HL-60 (cell line): ENCODE data around the gene SP3.

Experiments
- DNase-seq, 2 experiments: peaks; one replicate each; pipeline ENCODE4 v3.0.0-alpha.2; 2010 to 2020; ENCODE audit warnings: low read depth in 1 of 2, low spot score in 1 of 2
- H3K27ac ChIP-seq: fragments of 250-450 bp; sonication (Bioruptor Pico); replicated peaks from 2 replicates; pipeline ENCODE4 v1.5.1; 2020; ENCODE audit warnings: mild to moderate bottlenecking, moderate library complexity
- H3K27me3 ChIP-seq: fragments of 250-450 bp; sonication (Bioruptor Pico); 2 replicates; pipeline ENCODE4 v1.5.1; 2021; ENCODE audit warnings: mild to moderate bottlenecking, moderate library complexity; ENCODE audit not compliant: insufficient read depth, poor library complexity, severe bottlenecking
- H3K4me3 ChIP-seq: replicated peaks from 2 replicates; pipeline ENCODE4 v1.5.1; 2011; ENCODE audit warnings: mild to moderate bottlenecking, control low read depth, low read length; ENCODE audit not compliant: insufficient read depth
- CTCF ChIP-seq: IDR thresholded peaks from one replicate; pipeline ENCODE4 v1.5.1; 2011; ENCODE audit warnings: low read length, control low read depth, inconsistent platforms; ENCODE audit not compliant: insufficient read depth
- GABPA ChIP-seq: IDR thresholded peaks from 2 replicates; pipeline ENCODE4 v1.6.1; 2012; ENCODE audit warnings: low read depth
- POLR2AphosphoS5 ChIP-seq: IDR thresholded peaks from 2 replicates; pipeline ENCODE4 v1.6.1; 2012; ENCODE audit warnings: low read depth
- REST ChIP-seq: IDR thresholded peaks from 2 replicates; pipeline ENCODE4 v1.6.1; 2012; ENCODE audit warnings: low read depth; ENCODE audit not compliant: insufficient replicate concordance
- SPI1 ChIP-seq: IDR thresholded peaks from 2 replicates; pipeline ENCODE4 v1.6.1; 2012; ENCODE audit warnings: low read depth, mild to moderate bottlenecking, borderline replicate concordance

SP3 gene

GRCh38 chr2:173966274-173967098 lies 1.3 kb upstream of the SP3 start:
- TF ChIP-seq CTCF (no peak), POLR2AphosphoS5 (no peak)
- Histone ChIP-seq H3K27me3 (no peaks in the 10 kb centered on the region), H3K4me3 (peak overlapping the region; percentile 69), H3K27ac (peak overlapping the region; percentile 98)
- DNase-seq, result no peak

- H3K27ac ChIP-seq, result peak overlapping the region; percentile 98
- peak; percentile 79 to 92 for DNase-seq
- TF ChIP-seq GABPA, result no peak
- peak; percentile 96 for TF ChIP-seq POLR2AphosphoS5
- no peaks in the 10 kb centered on the region for H3K27me3 ChIP-seq
- H3K4me3 ChIP-seq, result peak overlapping the region; percentile 69
These were observed 405 bp downstream of the SP3 start for GRCh38 chr2:173964565-173965371.

- TF ChIP-seq POLR2AphosphoS5 (peak; percentile 12), GABPA (peak; percentile 65), REST (no peak)
- DNase-seq, result peak; percentile 70 to 94
- H3K27me3 ChIP-seq, result no peaks in the 10 kb centered on the region
- peak overlapping the region; percentile 98 for H3K27ac ChIP-seq
- peak overlapping the region; percentile 69 for H3K4me3 ChIP-seq
These were observed 1.2 kb downstream of the SP3 start for GRCh38 chr2:173963817-173964564.

GRCh38 chr2:173963323-173963816 lies 1.8 kb downstream of the SP3 start:
- Histone ChIP-seq H3K27me3 (no peaks in the 10 kb centered on the region), H3K4me3 (peak overlapping the region; percentile 69), H3K27ac (peak overlapping the region; percentile 85)
- peak in 1 of 2 experiments; percentile 64 for DNase-seq
- TF ChIP-seq CTCF (no peak), REST (no peak), POLR2AphosphoS5 (no peak), GABPA (no peak), SPI1 (no peak)
